ENCODE measurements around the gene MTLN. TPM values are rescaled to one million over a fixed set of nuclear protein-coding genes. Genes with fewer than 3 reads are reported as not detected.

MTLN gene
- polyA plus RNA-seq, 1 donor (not counting 4 experiments of a cell fraction or from before 2014, with no cell fraction given) = 34.8 TPM

DNA sequence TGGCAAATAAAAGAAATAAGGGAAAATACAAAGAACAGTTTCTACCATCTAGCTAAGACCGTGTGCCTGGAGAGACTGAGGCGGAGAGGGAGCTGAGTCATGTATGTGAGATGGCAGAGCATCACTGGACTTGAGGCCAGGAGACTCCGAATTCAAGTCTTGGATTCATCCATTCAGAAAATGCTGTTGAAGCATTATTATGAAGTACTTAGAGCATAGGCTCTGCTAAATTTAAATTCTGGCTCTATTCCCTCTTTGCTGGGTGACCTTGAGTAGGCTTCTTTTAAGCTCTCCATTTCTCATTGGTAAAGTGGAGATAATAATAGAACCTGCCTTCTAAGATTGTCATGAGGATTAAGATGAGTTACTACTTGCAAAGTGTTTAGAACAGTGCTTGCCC lies 42.2 kb downstream of the MTLN start:
- FAIRE-seq (no peak), DNase-seq (ENCODE audit: low read depth, low spot score) (no peak)
- no peaks in the 10 kb centered on the region for H4K20me1 ChIP-seq (ENCODE audit: control insufficient read depth, extremely low read depth, insufficient read depth, low read length)
- H3K4me1 ChIP-seq (ENCODE audit: control insufficient read depth, extremely low read depth, insufficient read depth, low read length) = peaks cover 12% of the 10 kb centered on the region
- dilution Hi-C loops (cut with MboI; ENCODE audit: extremely low pct_ligation_motif_present, low sequenced_read_pairs) = no loop called here
- H3K27ac ChIP-seq (ENCODE audit: control insufficient read depth, insufficient read depth, low read length) = no peak overlapping the region
- no peaks in the 10 kb centered on the region for H3K27me3 ChIP-seq (ENCODE audit: control insufficient read depth, extremely low read depth, insufficient read depth, low read length)
- no peak overlapping the region for H3K9ac ChIP-seq (ENCODE audit: control insufficient read depth, extremely low read depth, insufficient read depth, low read length)
- no peak overlapping the region for H3K4me2 ChIP-seq (ENCODE audit: control insufficient read depth, extremely low read depth, insufficient read depth, low read depth, low read length)
- no peaks in the 10 kb centered on the region for H3K9me3 ChIP-seq (ENCODE audit: control insufficient read depth, low read depth, low read length)
- H3K36me3 ChIP-seq (ENCODE audit: control insufficient read depth in 2 of 2, extremely low read depth in 1 of 2, insufficient read depth in 2 of 2, low read length in 2 of 2) = no peaks in the 10 kb centered on the region
- H2AFZ ChIP-seq (ENCODE audit: control insufficient read depth, low read length) = no peak overlapping the region
- H3K4me3 ChIP-seq (ENCODE audit: control insufficient read depth in 2 of 3, extremely low read depth in 1 of 3, insufficient read depth in 2 of 3, low read depth in 1 of 3, low read length in 3 of 3) = no peak overlapping the region
- no peaks in the 10 kb centered on the region for H3K79me2 ChIP-seq (ENCODE audit: control insufficient read depth, insufficient read depth, low read length)
- TF ChIP-seq, protein P1, sequence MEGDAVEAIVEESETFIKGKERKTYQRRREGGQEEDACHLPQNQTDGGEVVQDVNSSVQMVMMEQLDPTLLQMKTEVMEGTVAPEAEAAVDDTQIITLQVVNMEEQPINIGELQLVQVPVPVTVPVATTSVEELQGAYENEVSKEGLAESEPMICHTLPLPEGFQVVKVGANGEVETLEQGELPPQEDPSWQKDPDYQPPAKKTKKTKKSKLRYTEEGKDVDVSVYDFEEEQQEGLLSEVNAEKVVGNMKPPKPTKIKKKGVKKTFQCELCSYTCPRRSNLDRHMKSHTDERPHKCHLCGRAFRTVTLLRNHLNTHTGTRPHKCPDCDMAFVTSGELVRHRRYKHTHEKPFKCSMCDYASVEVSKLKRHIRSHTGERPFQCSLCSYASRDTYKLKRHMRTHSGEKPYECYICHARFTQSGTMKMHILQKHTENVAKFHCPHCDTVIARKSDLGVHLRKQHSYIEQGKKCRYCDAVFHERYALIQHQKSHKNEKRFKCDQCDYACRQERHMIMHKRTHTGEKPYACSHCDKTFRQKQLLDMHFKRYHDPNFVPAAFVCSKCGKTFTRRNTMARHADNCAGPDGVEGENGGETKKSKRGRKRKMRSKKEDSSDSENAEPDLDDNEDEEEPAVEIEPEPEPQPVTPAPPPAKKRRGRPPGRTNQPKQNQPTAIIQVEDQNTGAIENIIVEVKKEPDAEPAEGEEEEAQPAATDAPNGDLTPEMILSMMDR (optimal IDR thresholded peaks at IDR 0.05 in 1 of 3, IDR thresholded peaks at IDR 0.05 in 1 of 3, conservative IDR thresholded peaks at IDR 0.05 in 1 of 3; ENCODE audit: extremely low read depth in 1 of 3, insufficient read depth in 2 of 3, low read length in 3 of 3) = no peak
- TF ChIP-seq EZH2 (IDR thresholded peaks at IDR 0.05; ENCODE audit: low read length) = no peak
- no peaks in the 10 kb centered on the region for H3K9me1 ChIP-seq (ENCODE audit: control insufficient read depth, extremely low read depth, insufficient read depth, low read length)

DNA sequence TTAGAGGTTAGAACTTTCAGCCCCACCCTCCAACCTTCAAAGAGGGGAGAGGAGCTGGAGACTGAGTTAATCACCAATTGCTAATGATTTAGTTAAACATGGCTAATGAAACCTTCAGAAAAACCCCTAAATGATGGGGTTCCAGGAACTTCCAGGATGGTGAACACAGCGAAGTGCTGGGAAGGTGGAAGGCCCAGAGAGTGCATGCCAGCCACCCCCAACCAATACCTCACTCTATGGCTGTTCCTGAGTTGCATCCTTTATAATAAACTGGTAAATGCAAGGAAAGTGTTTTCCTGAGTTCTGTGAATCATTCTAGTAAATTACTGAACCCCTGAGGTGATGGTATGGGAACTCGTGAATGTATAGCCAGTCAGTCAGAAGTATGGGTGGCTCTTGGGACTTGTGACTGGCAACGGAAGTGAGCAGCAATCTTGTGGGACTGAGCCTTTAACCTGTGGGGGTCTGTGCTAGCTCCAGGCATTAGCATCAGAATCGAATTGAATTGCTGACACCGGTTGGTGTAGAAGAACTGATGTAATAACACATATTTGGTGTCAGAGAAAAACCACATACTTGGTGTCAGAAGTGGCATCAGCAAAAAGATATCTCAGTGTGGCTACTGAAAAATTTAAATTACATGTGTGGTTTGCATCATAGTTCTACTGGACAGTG lies 44.9 kb downstream of the MTLN start:
- FAIRE-seq (no peak), DNase-seq (ENCODE audit: low read depth, low spot score) (no peak)

More for the DNA sequence above, 44.9 kb downstream of the MTLN start:
- Histone ChIP-seq H3K79me2 (ENCODE audit: control insufficient read depth, insufficient read depth, low read length) (no peaks in the 10 kb centered on the region), H3K4me3 (ENCODE audit: control insufficient read depth in 2 of 3, extremely low read depth in 1 of 3, insufficient read depth in 2 of 3, low read depth in 1 of 3, low read length in 3 of 3) (no peak overlapping the region), H3K27ac (ENCODE audit: control insufficient read depth, insufficient read depth, low read length) (no peak overlapping the region), H3K9ac (ENCODE audit: control insufficient read depth, extremely low read depth, insufficient read depth, low read length) (no peak overlapping the region), H3K9me1 (ENCODE audit: control insufficient read depth, extremely low read depth, insufficient read depth, low read length) (no peaks in the 10 kb centered on the region), H3K4me2 (ENCODE audit: control insufficient read depth, extremely low read depth, insufficient read depth, low read depth, low read length) (no peak overlapping the region), H4K20me1 (ENCODE audit: control insufficient read depth, extremely low read depth, insufficient read depth, low read length) (no peaks in the 10 kb centered on the region), H3K36me3 (ENCODE audit: control insufficient read depth in 2 of 2, extremely low read depth in 1 of 2, insufficient read depth in 2 of 2, low read length in 2 of 2) (no peaks in the 10 kb centered on the region), H3K9me3 (ENCODE audit: control insufficient read depth, low read depth, low read length) (no peaks in the 10 kb centered on the region), H3K27me3 (ENCODE audit: control insufficient read depth, extremely low read depth, insufficient read depth, low read length) (no peaks in the 10 kb centered on the region), H3K4me1 (ENCODE audit: control insufficient read depth, extremely low read depth, insufficient read depth, low read length) (no peaks in the 10 kb centered on the region), H2AFZ (ENCODE audit: control insufficient read depth, low read length) (no peak overlapping the region)
- dilution Hi-C loops (cut with MboI; ENCODE audit: extremely low pct_ligation_motif_present, low sequenced_read_pairs) = no loop called here
- TF ChIP-seq, protein P1 (optimal IDR thresholded peaks at IDR 0.05 in 1 of 3, IDR thresholded peaks at IDR 0.05 in 1 of 3, conservative IDR thresholded peaks at IDR 0.05 in 1 of 3; ENCODE audit: extremely low read depth in 1 of 3, insufficient read depth in 2 of 3, low read length in 3 of 3) = no peak
- no peak for TF ChIP-seq EZH2 (IDR thresholded peaks at IDR 0.05; ENCODE audit: low read length)
